GM18867 (cell line): ENCODE measurements around the gene CENPO.

ENCODE experiments used
- ATAC-seq: cut with Tn5 transposase; IDR thresholded peaks from one replicate; pipeline ENCODE4 v1.9.1; 2021; ENCODE audit warnings: mild to moderate bottlenecking, moderate library complexity; ENCODE audit not compliant: unreplicated experiment

Gene CENPO, protein sequence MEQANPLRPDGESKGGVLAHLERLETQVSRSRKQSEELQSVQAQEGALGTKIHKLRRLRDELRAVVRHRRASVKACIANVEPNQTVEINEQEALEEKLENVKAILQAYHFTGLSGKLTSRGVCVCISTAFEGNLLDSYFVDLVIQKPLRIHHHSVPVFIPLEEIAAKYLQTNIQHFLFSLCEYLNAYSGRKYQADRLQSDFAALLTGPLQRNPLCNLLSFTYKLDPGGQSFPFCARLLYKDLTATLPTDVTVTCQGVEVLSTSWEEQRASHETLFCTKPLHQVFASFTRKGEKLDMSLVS

DNA sequence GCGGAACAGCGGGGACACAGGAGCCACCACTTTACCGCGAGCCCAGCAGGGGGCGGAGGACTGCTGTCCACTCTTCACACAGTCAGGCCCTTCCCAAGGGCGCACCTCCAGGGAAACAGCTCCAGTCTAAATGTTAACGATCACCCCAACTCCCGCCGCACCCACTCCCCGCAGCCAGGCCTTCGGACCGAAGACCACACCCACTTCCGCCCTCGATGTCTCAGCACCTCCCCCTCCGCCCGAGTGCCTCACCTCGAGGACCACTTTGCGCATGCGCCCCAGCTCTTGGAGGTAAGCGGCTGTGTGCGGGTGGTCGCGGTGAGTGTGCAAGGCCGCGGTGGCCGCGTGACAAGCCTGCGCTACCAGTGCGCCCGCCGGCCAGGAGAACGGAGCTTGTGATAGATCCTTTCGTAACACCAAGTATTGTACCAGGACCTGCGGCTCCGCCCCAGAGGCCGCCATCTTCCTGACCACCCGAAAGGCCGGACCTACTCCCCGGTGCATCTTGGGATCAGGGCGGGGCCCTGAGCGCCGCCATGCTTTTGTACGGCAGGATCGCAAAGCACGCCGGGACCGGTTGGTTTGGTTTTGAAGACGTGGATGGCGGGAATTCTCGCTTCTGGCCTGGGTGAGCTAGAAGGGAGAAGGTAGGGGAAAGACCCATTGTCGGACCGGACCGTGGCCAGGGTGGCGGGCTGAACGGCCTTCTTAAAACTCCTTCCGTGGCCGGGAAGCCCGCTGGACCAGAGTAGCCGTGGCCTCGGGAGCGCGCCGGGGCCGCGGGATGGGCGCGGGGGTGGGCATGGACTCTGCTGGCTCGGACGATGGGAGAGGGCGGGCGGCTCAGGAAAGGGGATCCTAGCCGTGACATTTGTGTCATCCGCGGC, at the start of gene CENPO, which contains the start of gene PTRHD1:
CENPO (plus strand) TSS at position 552 of the 887 bp plus-strand sequence. CDS start 495 bp downstream, outside the sequence.
PTRHD1 (minus strand) TSS at position 518 of the 887 bp plus-strand sequence; CDS start at position 504, 14 bp downstream.
- ATAC-seq, result peak; percentile 94

GRCh38 chr2:24743924-24744323, 49.3 kb upstream of the CENPO start:
- no peak for ATAC-seq

GRCh38 chr2:24744356-24744755, 48.9 kb upstream of the CENPO start:
- no peak for ATAC-seq

DNA sequence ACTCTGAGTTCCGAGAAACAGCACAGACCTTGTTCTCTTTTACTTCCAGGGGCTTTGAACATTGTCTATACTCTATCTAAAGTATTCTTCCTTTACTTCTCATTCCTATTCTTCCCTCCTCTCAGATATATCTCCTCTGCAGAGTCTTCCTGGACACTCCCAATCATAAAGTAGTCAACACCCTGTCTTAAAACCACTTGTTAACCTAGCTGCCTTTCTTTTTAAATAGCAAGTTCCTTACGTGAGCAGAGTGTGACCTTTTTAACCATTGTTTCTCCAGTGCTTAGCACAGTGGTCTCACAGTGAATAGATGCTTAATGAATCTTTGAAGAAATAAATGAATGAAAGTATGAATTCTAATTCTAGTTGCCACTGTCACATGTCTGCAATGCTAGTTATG, 47.4 kb upstream of the CENPO start:
- ATAC-seq, result no peak

- ATAC-seq, result no peak
These were observed 45.9 kb upstream of the CENPO start for GRCh38 chr2:24747299-24747698.

- ATAC-seq, result no peak
These were observed 44.0 kb upstream of the CENPO start for GRCh38 chr2:24749069-24749691.

DNA sequence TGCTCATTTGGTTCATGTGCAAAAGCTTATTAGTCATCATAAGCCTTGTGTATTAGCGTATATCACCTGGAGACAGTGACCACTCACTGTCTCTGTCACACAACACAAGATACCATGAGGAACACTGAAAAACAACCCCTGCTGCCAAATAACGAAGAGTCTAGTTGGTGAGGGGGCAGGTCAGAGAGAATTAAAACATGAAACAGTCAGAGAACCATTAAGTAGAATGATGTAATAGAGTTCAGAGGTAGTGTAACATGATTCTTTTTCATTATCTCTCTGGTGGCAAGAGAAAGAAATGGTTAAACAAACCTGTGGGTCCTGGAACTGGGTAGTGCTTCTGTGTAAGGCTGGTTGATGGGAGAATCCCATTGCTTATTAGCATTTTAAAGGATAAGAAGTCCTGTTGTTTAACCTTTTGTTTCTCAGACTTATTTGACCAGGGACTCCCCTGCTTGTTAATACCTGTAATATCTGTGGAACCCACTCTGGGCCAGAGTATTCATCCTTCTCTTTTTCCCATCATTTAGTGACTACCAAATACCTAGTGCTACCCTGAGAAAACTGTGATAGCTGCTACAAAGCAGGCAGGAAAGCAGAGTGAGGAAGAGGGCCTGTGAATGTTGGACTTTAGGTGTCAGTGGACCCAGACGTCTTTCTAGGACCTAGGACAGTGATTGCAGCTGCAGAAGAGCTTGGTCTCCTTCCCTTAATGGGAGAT, 38.1 kb upstream of the CENPO start:
- no peak for ATAC-seq

- ATAC-seq, result no peak
These were observed 36.4 kb upstream of the CENPO start for GRCh38 chr2:24756789-24757188.

DNA sequence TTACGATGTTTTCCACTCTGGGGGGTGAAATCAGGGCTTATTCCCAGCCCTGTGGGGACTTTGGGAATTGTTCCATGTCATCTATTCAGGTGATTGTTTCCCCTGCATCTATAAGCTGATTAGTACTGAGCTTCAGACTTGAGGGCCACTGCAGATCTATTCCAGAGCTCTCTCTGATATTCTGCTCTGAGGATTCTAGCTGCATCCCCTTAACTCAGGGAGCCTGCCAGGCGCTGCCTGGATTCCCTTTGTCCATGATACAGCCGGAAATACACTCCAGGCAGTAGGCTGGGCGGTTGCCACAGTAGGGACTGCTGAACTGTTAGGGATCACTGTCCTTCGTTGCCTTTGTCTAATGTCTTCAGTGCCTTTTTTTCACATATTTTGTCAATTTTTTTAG, 31.4 kb upstream of the CENPO start:
- no peak for ATAC-seq

GRCh38 chr2:24762518-24762917, 30.7 kb upstream of the CENPO start:
- ATAC-seq, result no peak

DNA sequence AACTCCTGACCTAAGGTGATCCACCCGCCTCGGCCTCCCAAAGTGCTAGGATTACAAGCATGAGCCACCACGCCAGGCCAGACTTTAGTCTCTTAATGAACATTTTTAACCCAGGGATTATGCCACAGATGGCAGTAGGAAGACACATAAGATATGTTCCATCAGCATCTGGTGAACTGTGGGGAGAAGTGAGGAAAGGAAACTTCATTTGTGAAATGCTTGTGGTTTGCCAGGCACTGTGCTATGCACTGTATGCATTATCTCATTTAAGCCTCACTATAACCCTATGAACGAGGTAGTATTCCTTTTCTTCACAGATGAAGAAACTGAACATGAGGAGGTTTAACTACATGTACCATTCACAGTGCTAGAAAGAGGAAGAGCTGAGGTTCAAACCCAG, 29.4 kb upstream of the CENPO start:
- no peak for ATAC-seq

- no peak for ATAC-seq
These were observed 26.6 kb upstream of the CENPO start for GRCh38 chr2:24766609-24767008.

GRCh38 chr2:24768013-24768412, 25.2 kb upstream of the CENPO start:
- no peak for ATAC-seq

DNA sequence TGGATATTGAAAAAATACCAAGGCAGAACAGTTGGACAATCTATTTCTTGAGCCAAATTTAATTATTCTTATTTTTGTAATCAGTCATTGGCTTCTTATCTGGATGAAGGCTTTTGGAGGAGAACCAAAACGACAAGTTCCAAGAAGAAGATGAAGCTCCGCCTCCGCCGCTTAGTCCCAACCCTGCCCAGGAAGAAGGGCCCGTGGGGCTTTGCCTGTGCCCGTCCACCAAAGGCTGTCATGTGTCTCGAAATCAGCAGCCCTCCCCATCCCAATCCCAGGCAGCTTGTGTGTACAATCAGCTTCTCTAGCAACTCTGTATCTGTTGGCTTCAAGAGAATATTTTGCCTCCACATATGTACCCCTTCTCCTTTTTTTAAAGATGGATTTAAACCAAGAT, 24.6 kb upstream of the CENPO start:
- ATAC-seq, result no peak

DNA sequence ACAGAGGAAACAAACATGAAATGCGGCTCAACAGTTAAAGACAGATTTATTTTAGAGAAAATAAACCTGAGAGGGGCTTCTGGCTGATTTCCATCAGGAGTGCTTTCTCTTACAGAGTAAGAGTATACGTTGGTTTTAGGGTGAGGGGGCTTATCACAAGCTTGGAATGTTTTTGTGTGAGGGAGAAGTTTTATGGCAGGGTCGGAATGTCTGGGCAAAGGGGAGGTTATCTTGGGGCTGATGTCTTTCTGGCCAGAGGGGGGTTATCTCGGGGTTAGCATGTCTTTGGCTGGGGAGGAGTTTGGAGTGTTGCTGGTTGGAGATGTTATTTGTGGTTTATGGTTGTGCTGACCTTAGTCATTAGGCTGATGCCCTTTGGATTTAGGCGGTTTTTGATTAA, 22.2 kb upstream of the CENPO start:
- ATAC-seq, result no peak

GRCh38 chr2:24771764-24772586, 21.2 kb upstream of the CENPO start:
- ATAC-seq, result no peak

DNA sequence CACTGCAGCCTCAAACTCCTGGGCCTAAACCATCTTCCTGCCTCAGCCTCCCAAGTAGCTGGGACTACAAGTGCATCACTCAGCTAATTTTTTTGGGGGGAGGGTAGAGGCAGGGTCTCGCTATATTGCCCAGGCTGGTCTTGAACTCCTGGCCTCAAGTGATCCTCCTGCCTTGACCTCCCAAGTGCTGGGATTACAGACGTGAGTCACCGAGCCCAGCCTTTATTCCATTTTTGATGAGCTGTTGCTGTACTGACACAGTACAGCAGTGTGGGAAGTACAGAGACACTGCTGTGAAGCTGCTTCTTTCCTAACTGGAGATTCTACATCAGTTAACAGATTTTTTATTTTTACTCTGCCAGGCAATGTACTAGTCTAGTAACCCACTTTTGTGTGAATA, 18.9 kb upstream of the CENPO start:
- no peak for ATAC-seq

DNA sequence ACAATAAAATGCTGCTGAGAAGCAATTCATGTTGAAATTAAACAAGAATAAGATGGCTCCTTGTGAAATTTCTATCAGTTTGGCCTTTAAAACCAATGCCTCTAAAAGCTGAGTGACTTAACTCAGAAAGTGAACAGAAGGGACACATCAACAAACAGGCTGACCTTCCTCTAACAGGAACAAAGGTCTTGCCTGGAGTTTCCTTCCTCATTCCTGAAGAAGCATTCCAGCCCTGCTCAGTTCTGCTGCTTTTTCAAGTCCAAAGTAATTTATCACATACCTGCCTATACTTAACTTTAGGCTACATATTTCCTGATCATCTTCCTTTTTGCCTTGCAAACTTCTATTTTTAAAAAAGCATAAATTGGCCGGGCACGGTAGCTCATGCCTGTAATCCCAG, 14.1 kb upstream of the CENPO start:
- no peak for ATAC-seq

GRCh38 chr2:24783641-24784040, 9.6 kb upstream of the CENPO start:
- ATAC-seq, result no peak

DNA sequence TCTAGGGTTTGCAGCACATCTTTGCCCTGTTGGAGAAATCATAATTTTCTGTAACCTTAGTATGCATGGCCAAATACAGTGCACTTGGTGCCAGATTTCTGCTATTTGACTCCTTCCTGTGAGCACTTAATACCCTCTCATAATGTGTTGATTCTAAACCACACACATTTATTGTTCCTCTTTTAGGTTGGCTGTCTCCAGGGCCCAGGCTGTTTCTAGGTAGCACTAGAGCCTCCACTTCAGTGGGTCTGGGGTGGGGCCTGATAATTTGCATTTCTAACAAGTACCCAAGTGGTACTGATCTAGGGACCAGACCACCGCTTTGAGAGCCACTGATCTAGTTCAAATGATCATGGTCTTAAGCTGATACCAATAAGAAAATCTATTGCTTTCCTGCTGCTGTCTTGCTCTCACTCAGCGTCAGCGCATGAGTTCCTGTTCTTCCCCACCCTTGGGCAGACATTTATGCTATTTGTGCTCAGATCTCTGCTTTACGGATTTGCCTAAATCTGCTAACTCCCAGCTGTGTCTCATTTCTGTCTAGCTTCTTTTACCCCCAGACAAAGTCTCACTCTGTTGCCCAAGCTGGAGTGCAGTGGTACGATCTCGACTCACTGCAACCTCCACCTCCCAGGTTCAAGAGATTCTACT, 7.4 kb upstream of the CENPO start:
- peak; percentile 91 for ATAC-seq
